GM19455 (cell line): ENCODE data around the gene FBXO15.

ENCODE experiments used
- ATAC-seq: cut with Tn5 transposase; IDR thresholded peaks from one replicate; pipeline ENCODE4 v1.9.1; 2021; ENCODE audit not compliant: unreplicated experiment

The FBXO15 gene

DNA sequence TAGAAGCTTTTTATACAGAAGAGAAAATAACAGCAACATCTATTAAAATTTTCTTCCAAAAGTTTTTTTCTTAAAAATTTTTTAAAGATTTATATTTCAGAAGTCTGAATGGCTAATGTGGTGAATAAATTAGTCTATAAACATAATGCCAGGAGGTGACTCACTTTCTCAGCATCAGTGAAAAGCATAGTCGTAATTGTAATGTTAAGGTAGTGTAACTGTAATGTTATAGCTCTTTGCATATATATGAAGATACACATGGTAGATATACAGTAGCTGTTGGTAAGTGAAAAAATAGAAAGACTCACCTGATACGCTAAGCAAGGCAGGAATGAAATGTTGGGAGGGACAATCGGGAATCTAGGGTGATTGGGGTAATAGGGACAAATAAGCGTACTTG is 6.2 kb upstream of the FBXO15 start:
- ATAC-seq = no peak

GRCh38 chr18:74153377-74153776 is 5.7 kb upstream of the FBXO15 start:
- ATAC-seq = no peak

- no peak for ATAC-seq
Observed at GRCh38 chr18:74152857-74153256, 5.2 kb upstream of the FBXO15 start.

- no peak for ATAC-seq
Observed at GRCh38 chr18:74152270-74152669, 4.6 kb upstream of the FBXO15 start.

- ATAC-seq = no peak
Observed at GRCh38 chr18:74149878-74150277, 2.2 kb upstream of the FBXO15 start.

- peak; percentile 19 for ATAC-seq
Observed at GRCh38 chr18:74148543-74149070, 973 bp upstream of the FBXO15 start.

DNA sequence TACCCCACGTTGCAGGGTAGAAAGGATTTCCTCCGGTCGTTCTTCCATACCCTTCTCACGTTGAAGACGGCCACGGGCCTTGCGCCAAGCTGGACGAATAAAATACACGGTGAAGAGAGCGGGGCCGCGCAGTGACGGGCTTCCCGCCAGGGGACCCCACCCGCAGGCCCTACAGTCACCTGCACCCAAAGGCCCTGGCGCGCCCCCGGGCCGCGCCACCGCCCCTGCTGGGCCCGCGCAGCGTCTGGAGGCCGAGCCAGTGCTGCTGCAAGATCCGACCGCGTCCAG is 199 bp downstream of the FBXO15 start:
- no peak for ATAC-seq

- ATAC-seq = no peak
Observed at GRCh38 chr18:74146756-74147155, 878 bp downstream of the FBXO15 start.

GRCh38 chr18:74142252-74142651 is 5.4 kb downstream of the FBXO15 start:
- ATAC-seq = no peak

- ATAC-seq = no peak
Observed at GRCh38 chr18:74141667-74142066, 6.0 kb downstream of the FBXO15 start.

- ATAC-seq = no peak
Observed at GRCh38 chr18:74140582-74140981, 7.1 kb downstream of the FBXO15 start.

- no peak for ATAC-seq
Observed at GRCh38 chr18:74139888-74140287, 7.7 kb downstream of the FBXO15 start.

- ATAC-seq = no peak
Observed at GRCh38 chr18:74139411-74139810, 8.2 kb downstream of the FBXO15 start.

- ATAC-seq = no peak
Observed at GRCh38 chr18:74137920-74138538, 9.6 kb downstream of the FBXO15 start.

- no peak for ATAC-seq
Observed at GRCh38 chr18:74132201-74132600, 15.4 kb downstream of the FBXO15 start.

- ATAC-seq = no peak
Observed at GRCh38 chr18:74131124-74131523, 16.5 kb downstream of the FBXO15 start.

DNA sequence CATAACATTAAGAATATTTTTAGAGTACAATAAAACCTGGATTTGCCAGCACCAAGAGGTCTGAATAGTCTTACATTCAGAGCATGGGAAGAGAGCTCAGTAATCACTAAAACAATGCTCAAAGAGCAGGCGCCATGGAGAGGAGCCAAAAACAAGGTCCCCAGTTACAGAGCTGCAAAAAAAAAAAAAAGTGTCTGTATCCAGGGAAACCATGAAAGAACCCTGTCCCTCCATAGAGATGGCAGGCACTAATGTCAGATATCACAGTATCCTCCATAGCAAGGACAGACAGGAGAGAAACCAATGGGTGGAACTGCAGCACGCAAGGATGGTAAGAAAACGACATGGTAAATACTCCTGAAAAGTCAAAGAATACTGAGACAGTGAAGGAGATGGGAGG is 19.5 kb downstream of the FBXO15 start:
- no peak for ATAC-seq

DNA sequence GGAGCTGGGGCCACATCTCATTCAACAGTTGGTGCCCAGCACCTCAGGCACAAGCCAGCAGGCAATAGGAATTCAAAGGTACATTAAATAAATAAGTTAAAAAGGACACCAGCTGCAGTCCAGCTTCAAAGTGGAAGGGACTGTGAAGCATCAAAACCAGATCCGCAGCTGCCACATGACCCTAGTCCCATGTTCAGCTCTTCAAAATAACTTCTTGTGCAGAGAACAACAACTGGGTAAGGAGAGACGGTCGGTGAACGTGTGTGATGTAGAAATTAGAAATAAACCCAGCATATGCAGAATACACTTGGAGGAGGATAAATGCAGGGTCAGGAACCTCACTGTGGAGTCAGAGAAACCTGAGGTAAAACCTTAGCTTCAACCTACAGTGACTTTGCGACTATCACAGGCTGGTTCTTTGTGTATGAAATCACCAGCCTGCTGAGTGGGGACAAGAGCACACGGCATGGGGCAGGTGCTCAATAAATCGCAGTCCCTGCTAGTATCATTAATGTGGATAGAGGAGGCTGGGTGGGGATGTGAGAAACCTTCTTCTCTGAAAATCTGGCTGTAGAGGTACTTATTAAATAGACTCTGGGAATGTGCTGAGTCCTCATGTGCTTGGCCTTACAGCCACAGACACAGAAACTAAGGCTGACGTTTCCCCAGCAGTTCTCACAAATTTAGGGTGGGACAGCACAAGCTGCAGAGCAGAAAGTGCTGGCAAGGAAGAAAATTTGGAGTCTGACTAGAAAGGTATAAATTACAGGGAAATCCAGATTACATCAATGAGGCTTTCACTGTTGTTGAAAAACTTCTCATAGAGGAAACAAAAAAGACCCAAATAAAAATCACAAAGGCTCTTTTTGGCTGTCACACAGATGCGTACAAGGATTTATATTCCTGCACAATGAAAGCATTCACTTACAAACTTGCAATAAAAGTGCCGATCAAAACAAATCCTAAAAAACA is 20.7 kb downstream of the FBXO15 start:
- ATAC-seq = no peak

DNA sequence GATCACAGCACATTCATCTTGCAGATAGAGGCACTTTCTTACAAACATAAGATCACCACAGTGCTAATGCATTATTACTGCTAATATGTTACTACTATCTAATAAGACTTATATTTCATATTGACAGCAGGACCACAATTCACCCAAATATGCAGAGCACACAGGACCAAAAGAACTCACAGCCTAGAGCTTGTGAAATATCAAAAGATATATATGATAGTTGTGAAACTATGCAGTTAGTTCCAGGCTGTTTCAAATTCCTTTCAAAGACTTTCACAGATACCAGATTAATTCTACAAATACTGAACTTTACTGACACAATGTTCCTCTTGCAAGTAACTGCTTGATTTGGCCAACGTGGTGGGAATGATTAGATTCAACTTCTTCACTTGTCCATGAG is 23.0 kb downstream of the FBXO15 start:
- no peak for ATAC-seq

DNA sequence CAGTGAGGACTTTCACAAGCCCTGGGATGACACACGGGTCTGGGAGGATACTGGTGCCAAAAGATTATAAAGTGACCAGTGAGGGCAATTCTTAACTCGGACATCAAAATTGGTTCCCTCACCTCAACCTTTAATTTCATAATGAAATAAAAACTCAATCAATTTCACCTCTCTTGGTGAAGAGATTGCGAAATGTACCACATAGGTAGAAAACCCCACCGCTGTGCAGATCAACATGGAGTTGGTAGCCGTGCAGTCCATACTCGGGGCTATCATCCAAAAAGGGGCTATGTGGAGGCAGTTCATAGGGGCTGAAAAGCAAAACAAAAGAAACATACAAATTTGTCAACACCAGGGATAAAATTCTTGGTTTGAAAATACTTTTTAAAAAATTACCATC is 24.4 kb downstream of the FBXO15 start:
- no peak for ATAC-seq

DNA sequence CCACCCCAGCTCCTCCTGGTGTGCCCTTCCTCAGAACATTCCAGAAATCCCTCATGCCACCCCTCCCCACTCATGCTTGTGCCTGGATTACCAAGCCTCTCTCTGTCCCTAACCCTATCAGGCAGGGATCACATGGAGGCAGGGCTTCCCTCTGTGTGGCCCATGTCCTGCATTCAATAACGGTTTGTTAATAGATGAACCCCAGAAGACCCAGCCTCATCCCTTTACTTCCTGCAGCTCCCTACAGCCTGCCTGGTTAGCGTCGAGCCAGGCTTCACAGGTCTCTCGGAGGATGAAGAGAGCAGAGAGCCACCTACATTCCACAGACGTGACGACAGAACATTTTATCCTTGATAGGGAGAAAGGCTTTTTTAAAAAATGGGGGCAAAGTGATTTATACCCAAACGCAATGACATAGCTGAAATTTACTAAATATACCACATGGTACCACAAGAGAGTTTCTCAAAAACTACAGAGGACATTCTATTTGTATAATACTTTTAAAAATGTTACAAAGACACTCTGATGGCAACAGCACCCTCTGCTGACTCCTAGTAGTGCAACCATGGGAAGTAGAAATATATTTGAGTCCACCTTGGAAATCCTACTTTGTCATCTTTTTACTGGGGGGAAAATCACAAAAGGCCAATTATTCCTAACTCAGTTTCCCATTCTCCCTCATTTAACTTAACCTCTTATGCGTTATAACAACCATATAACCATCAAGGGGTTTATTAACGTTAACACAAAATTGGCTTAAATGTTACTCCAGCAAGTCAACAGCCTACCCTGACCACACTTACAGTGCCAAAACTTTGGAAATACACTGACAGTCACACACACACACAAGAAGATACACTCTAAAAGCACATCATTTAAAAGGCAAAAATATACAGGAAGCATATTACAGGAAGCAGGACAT is 30.7 kb downstream of the FBXO15 start:
- ATAC-seq = no peak
